Osteoblast (primary cell): ENCODE results near the gene SMTN. TPM values are rescaled to one million over a fixed set of nuclear protein-coding genes. Genes with fewer than 3 reads are reported as not detected.

Experiments used
- DNase-seq: peaks from one replicate; pipeline ENCODE4 v3.0.0; 2011; ENCODE audit warnings: low spot score, mixed read lengths; ENCODE audit not compliant: insufficient read length; ENCODE audit errors: missing footprints
- H2AFZ ChIP-seq: 2 replicates; pipeline ENCODE4 v1.6.0; 2011; ENCODE audit warnings: mild to moderate bottlenecking, low read length
- H3K27ac ChIP-seq: 2 replicates; pipeline ENCODE4 v1.5.1; 2011; ENCODE audit warnings: mild to moderate bottlenecking, low read depth, low read length, moderate library complexity
- H3K27me3 ChIP-seq: 2 replicates; pipeline ENCODE4 v1.6.0; 2012; ENCODE audit warnings: mild to moderate bottlenecking, control low read depth, inconsistent platforms, low read length, moderate library complexity; ENCODE audit not compliant: insufficient read depth
- H3K36me3 ChIP-seq: 2 replicates; pipeline ENCODE4 v1.5.1; 2011; ENCODE audit warnings: mild to moderate bottlenecking, low read length, control low read depth, moderate library complexity; ENCODE audit not compliant: insufficient read depth
- H3K4me1 ChIP-seq: 2 replicates; pipeline ENCODE4 v1.5.1; 2011; ENCODE audit warnings: mild to moderate bottlenecking, low read length, control low read depth, moderate library complexity; ENCODE audit not compliant: insufficient read depth
- H3K4me2 ChIP-seq: 2 replicates; pipeline ENCODE4 v1.6.0; 2011; ENCODE audit warnings: mild to moderate bottlenecking, low read length; ENCODE audit not compliant: insufficient read depth
- H3K4me3 ChIP-seq: fragments of 200-600 bp; sonication (generic); 3 replicates; pipeline ENCODE4 v1.5.1; 2012; ENCODE audit warnings: mild to moderate bottlenecking, low read length, inconsistent platforms; ENCODE audit not compliant: insufficient read depth
- H3K79me2 ChIP-seq: 2 replicates; pipeline ENCODE4 v1.6.0; 2012; ENCODE audit warnings: mild to moderate bottlenecking, low read length, control low read depth, inconsistent platforms; ENCODE audit not compliant: insufficient read depth
- H3K9me3 ChIP-seq: 2 replicates; pipeline ENCODE4 v1.5.1; 2011; ENCODE audit warnings: low read depth, low read length, control low read depth
- H4K20me1 ChIP-seq: 2 replicates; pipeline ENCODE4 v1.6.0; 2012; ENCODE audit warnings: mild to moderate bottlenecking, low read length, control low read depth; ENCODE audit not compliant: insufficient read depth
- total RNA-seq: library from RNA; depleted of rRNA; stranded (reverse); fragments of >200 nt; gene quantifications from 2 replicates; pipeline ENCODE4 v1.2.3, GENCODE V29; 2012
- TF ChIP-seq, protein P1 (sequence below): IDR thresholded peaks from 2 replicates; pipeline ENCODE4 v1.5.1; 2011; ENCODE audit warnings: mild to moderate bottlenecking, low read depth, low read length, moderate library complexity; ENCODE audit errors: extremely low read depth

Gene SMTN
- total RNA-seq, 1 donor = 31.5 TPM

DNA sequence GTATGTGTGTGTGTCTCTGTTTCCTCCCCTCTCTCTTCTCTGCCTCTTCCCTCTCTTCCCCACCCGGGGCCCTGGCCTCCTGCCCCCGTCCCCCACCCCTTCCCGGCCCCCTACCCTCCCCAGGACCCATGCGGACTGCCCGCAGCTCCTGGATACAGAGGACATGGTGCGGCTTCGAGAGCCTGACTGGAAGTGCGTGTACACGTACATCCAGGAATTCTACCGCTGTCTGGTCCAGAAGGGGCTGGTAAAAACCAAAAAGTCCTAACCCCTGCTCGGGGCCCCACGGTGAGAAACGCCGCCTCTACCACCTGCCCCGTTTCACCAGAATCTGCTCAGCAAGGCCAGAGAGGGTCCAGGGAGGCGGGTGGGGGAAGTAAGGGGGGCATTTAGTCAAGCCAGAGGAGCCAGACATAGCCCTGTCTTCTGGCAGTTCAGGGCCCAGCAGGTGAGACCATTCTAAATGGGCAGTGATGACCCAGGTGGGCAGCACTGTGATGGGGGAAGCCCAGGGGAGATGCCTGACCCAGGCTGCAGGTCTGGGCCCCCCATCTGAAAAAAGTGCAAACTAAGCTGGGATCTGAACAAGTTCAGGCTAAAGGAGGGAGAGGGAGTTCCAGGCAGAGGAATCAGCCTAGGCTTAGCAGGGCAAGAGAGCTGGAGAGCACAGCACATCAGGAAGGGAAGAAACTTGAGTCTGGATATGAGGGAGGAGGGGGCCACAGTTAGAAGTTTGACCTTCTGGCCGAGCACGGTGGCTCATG lies 19.8 kb downstream of the SMTN start:
- peaks cover 36% of the 10 kb centered on the region for H4K20me1 ChIP-seq
- H3K27ac ChIP-seq = peak overlapping the region; percentile 39
- no peaks in the 10 kb centered on the region for H3K9me3 ChIP-seq

DNA sequence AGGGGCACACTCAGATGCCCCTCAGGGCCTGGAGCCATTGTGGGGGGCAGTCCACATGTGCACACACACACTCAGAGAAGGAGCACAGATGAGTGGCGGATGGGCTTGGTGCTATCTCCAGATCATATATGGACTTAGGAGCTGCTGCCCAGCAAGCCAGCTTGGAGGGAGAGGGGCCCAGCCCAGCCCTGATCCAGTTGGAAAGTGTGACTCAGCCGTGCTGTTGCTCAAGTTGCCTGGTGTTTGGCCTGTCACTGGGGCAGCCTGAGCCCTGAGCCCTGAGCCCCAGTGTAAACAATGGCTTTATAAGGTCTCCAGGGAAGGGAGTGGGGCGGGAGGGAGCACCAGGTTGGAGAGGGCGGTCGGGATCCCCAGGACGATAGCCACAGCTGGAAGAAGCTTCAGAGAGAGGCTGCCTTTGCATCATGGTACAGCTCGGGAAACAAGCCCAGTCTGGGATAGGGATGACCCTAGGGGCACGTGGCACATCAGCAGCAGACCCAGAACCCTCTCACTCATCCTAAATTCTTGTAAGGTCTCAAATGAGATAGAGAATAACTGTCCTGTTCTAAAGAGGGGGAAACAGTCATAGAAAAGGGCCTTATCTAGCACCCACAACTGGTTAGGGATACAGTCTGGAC lies 21.4 kb downstream of the SMTN start:
- H3K4me1 ChIP-seq = peaks cover 33% of the 10 kb centered on the region
- H3K9me3 ChIP-seq = no peaks in the 10 kb centered on the region
- H3K4me2 ChIP-seq = no peak overlapping the region
- peaks cover 68% of the 10 kb centered on the region for H3K36me3 ChIP-seq
- TF ChIP-seq, protein P1, sequence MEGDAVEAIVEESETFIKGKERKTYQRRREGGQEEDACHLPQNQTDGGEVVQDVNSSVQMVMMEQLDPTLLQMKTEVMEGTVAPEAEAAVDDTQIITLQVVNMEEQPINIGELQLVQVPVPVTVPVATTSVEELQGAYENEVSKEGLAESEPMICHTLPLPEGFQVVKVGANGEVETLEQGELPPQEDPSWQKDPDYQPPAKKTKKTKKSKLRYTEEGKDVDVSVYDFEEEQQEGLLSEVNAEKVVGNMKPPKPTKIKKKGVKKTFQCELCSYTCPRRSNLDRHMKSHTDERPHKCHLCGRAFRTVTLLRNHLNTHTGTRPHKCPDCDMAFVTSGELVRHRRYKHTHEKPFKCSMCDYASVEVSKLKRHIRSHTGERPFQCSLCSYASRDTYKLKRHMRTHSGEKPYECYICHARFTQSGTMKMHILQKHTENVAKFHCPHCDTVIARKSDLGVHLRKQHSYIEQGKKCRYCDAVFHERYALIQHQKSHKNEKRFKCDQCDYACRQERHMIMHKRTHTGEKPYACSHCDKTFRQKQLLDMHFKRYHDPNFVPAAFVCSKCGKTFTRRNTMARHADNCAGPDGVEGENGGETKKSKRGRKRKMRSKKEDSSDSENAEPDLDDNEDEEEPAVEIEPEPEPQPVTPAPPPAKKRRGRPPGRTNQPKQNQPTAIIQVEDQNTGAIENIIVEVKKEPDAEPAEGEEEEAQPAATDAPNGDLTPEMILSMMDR = no peak
- no peak overlapping the region for H2AFZ ChIP-seq
- peaks cover 40% of the 10 kb centered on the region for H4K20me1 ChIP-seq
- peak overlapping the region; percentile 82 for H3K27ac ChIP-seq
- peaks cover 44% of the 10 kb centered on the region for H3K79me2 ChIP-seq
- H3K4me3 ChIP-seq = no peak overlapping the region
- peak; percentile 99 for DNase-seq
- no peaks in the 10 kb centered on the region for H3K27me3 ChIP-seq

More for the DNA sequence above, 19.8 kb downstream of the SMTN start:
- H3K4me1 ChIP-seq = peaks cover 24% of the 10 kb centered on the region
- H3K79me2 ChIP-seq = peaks cover 39% of the 10 kb centered on the region
- H3K27me3 ChIP-seq = no peaks in the 10 kb centered on the region
- no peak overlapping the region for H3K4me3 ChIP-seq
- TF ChIP-seq, protein P1 = no peak
- no peak overlapping the region for H2AFZ ChIP-seq
- peak; percentile 87 for DNase-seq
- no peak overlapping the region for H3K4me2 ChIP-seq
- H3K36me3 ChIP-seq = peaks cover 82% of the 10 kb centered on the region

DNA sequence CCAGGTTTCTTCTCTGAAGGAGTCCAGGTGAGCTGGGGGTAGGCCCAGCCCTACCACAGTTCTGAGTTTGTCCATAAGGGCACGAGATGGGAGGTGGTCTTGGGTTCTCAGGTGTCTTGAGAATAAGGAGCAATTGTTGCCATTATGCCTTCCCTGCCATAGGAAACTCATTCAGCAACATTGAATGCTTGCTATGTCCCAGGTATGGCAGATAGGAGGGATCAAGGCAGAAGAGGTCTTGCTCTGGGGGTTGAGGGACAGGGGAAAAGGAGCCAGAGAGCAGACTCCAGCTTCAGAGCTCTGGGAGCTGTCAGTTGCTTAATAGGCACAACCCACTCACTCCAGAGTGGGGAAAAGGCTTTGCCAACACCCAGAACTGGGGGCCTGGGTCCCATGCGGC lies 22.0 kb downstream of the SMTN start:
- H3K4me2 ChIP-seq = no peak overlapping the region
- no peaks in the 10 kb centered on the region for H3K27me3 ChIP-seq
- peaks cover 40% of the 10 kb centered on the region for H3K79me2 ChIP-seq
- H2AFZ ChIP-seq = no peak overlapping the region
- H3K4me3 ChIP-seq = no peak overlapping the region
- peaks cover 38% of the 10 kb centered on the region for H3K4me1 ChIP-seq
- peak overlapping the region; percentile 82 for H3K27ac ChIP-seq
- DNase-seq = peak; percentile 90
- TF ChIP-seq, protein P1 = no peak
- peaks cover 37% of the 10 kb centered on the region for H4K20me1 ChIP-seq
- H3K36me3 ChIP-seq = peaks cover 62% of the 10 kb centered on the region
- H3K9me3 ChIP-seq = no peaks in the 10 kb centered on the region
